Islet of Langerhans (tissue), 1 donor: ENCODE measurements around the gene ZNF140.

Source experiments
- FAIRE-seq: peaks from one replicate; lab custom pipeline; 2011; peaks lifted over from hg19 to GRCh38; lab: Jason Lieb, UNC

Gene ZNF140

DNA sequence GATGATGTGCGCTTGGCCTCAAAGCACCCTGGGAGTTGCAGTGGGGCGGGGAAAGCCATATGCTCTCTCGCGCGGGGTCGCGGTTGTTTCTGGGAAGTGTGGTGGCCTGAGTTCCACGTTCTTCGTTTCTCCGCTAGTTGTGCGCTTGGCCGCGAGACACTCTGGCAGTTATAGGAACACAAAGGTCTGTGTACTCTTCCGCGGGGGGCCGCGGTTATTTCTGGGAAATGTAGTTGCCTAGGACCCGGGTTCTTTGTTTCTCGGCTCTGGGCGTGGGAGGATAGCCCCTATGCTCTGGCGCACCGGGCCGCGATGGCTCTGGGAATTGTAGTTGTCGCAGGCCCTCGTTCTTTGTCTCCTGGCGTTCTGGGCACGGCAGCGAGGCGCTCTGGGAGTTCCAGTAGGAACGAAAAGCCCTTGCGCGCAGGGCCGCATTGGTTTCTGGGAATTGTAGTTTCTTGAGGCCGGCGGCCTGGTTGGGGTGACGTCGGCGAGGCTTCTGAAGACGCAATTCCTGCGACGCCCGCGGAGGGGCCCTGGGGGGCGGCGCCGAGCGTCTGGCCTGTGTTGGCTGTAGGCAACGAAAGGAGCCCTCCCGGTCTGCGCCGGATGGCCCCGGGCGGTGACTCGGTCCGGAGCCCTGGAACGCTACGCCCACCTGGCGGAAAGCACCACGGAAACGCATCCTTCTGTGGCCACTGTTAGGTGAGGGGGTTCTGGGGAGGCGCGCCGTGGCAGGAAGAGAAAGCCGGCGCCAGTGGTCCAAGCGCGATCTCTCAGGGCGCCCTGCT lies at the start of gene ZNF140:
Gene ZNF140, plus strand, starts transcription at position 556 of the 791 bp plus-strand sequence. CDS start 398 bp downstream, outside the sequence.
- peak; percentile 94 for FAIRE-seq

DNA sequence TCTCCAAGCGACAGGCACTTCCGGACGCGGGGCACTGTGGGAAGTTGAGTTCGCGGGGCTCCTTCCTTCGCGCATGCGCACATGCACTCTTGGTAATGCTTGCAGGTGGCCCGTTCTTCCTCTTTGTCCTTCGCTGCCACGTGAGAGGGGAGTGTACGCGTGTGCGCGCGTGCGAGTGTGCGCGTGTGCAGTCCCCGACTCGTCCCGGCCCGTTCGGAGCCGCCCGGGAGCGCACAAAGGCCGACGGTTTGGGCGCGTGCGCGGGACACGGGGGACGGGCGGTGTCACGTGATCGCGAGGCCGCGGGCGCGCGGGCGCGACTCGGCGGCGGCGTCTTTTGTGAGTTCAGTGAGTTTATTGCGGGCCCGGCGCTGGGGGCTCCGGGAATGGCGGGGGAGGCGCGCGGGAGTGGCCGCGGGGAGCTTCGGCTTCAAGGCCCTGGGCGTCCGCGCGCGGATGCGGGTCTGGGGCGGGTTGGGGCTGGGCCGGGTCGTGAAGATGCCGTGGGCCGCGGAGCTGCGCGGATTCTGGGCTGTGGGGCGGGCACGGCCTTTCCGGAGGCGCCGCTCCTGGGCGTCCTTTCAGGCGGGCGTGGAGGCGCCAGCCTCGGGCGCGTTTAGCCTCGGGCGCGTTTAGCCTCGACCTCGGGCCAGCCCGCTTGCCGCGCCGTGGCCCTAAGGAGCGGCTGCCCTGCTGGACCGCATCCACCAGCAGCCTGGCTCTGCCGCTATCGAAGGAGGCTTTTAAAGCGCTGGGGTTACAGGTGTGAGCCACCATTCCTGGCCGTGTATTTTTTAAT lies 43.3 kb upstream of the ZNF140 start, which contains the start of gene ZNF84:
Gene ZNF84, plus strand, starts transcription at position 303 of the 799 bp plus-strand sequence. CDS start 3,959 bp downstream, outside the sequence.
- peak; percentile 72 for FAIRE-seq

GRCh38 chr12:133038118-133038709 lies 42.5 kb upstream of the ZNF140 start:
- FAIRE-seq: no peak

DNA sequence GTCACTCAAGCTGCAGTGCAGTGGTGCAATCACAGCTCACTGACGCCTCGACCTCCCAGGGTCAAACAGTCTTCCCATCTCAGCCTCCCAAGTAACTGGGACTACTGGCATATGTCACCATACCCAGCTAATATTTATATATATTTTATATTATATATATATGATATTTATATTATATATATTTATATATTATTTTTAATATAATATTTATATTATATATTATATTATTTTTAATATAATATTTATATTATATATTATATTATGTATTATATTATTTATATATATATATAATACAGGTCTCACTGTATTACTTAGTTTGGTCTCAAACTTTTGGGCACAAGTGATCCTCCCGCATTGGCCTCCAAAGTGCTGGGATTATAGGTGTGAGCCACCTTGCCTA lies 34.0 kb upstream of the ZNF140 start:
- FAIRE-seq: no peak

GRCh38 chr12:133057446-133057845 lies 23.3 kb upstream of the ZNF140 start:
- FAIRE-seq: no peak

DNA sequence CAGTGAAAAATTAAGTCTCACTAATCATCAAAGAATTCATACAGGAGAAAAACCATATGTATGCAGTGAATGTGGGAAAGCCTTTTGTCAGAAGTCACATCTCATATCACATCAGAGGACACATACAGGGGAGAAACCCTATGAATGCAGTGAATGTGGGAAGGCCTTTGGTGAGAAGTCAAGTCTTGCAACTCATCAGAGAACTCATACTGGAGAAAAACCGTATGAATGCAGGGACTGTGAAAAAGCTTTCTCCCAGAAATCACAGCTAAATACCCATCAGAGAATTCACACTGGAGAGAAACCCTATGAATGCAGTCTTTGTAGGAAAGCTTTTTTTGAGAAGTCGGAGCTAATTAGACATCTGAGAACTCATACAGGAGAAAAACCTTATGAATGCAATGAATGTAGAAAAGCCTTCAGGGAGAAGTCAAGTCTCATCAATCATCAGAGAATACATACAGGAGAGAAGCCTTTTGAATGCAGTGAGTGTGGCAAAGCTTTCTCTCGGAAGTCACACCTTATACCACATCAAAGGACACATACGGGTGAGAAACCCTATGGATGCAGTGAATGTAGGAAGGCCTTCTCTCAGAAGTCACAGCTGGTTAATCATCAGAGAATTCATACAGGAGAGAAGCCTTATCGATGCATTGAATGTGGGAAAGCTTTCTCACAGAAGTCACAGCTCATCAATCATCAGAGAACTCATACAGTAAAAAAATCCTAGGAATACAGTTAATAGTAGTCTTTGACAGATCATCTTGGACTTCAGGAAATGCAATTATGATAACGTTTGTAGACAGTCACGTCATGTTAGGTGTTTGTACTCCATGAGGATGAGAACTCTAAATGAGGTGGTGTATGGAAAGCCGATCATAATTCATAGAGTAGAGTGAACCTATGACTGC lies 22.3 kb upstream of the ZNF140 start:
- FAIRE-seq: no peak

DNA sequence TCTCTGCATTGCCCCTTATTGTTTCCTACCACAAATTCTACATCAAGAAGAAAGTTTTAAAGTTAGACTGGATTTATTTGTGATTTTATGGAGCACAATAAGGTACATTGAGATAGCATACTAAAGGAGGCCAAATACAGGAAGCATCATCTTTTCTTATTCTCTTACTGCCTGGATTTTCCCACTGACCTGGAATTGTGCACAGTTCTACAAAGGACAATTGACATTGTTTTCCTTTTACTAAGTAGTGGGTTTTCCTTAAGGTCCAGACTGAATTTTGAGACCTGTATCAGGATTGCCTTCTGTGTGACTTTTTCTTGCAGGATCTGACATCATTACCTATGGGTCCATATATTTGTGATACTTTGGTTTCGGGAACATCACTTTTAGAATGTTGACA lies 18.8 kb upstream of the ZNF140 start:
- FAIRE-seq: no peak

- no peak for FAIRE-seq
These were observed 17.2 kb upstream of the ZNF140 start for GRCh38 chr12:133063556-133063955.

GRCh38 chr12:133073836-133074235 lies 6.9 kb upstream of the ZNF140 start:
- FAIRE-seq: no peak

DNA sequence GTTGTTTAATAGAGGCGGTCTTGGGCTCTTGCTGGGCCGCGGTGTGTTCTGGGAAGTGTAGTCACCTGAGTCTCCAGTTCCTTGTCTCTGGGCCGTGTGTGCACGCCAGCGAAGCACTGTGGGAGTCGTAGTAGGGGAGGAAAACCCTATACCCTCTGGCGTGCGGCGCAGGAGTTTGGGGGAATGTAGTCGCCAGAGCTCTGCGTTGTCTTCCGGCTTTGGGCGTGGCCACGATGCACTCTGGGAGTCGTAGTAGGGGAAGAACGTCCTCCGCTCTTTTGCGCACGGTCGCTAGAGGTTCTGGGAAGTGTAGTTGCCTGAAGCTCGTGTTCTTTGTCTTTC lies 726 bp upstream of the ZNF140 start:
- FAIRE-seq: no peak

DNA sequence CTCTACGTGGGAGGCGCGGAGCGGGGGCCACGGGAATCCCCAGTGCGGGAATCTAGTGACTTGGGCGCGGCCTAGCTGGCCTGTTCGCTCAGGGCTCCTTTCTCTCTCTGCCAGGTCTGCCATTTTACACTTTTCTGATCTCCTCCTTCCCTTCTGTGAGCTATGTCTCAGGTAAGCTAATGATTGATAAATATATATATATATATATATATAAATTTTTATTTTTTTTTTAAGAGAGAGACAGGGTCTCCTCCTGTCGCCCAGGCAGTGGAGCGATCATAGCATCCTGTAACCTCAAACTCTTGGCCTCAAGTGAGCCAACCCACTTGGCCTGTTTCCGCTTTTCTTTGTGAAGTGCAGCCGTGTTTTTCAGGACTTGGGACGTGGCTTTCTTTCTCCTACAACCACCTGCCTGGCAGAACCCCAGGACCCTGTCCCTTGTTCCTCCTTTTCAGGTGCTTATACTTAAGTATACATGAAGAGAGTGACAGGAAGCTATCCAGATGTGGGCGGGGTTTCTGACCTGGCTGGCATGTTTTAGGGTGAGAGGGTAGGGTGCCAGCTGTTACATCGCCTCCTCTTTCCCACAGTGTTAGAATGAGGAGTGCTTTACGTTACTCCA lies 547 bp downstream of the ZNF140 start:
- no peak for FAIRE-seq

DNA sequence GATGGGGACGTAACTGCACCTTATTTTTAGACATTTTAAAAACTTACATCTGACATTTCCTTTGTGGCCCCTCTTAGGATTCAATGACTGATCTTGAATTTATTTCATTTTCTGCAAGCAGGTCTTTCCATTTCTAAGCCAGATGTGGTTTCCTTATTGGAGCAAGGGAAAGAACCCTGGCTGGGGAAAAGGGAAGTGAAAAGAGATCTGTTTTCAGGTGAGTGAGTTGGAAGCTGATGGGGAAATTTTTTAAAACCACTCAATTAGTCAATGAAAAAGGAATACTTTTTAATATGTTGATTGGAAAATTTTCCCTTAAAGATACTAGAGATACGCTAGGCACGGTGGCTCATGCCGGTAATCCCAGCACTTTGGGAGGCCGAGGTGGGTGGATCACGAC lies 2.6 kb downstream of the ZNF140 start:
- no peak for FAIRE-seq

DNA sequence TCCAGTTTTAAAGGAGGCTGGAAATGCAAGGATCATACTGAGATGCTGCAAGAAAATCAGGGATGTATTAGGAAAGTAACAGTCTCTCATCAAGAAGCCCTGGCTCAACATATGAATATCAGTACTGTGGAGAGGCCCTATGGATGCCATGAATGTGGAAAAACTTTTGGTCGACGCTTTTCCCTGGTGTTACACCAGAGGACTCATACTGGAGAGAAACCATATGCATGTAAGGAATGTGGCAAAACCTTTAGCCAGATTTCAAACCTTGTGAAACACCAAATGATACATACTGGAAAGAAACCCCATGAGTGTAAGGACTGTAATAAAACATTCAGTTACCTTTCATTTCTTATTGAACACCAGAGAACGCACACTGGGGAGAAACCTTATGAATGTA lies 24.9 kb downstream of the ZNF140 start:
- no peak for FAIRE-seq

GRCh38 chr12:133106253-133106652 lies 25.5 kb downstream of the ZNF140 start:
- no peak for FAIRE-seq

- FAIRE-seq: peak; percentile 21
These were observed 26.4 kb downstream of the ZNF140 start for GRCh38 chr12:133107121-133107520.

DNA sequence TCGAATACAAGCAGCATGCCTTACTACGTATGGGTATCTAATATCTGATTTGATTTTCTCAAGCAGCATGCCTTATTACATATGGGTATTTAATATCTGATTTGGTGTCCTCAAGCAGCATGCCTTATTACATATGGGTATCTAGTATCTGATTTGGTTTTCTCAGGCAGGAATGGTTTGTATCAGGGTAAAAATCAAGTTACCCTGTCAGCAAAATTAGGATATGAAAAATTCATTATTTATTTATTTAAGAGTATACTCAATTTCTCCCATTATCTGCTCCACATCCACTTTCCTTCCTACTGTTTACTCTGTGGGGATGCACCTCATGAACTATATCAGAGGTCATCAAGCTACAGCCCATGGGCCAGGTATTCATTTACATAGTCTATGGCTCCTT lies 27.4 kb downstream of the ZNF140 start:
- FAIRE-seq: no peak

GRCh38 chr12:133120385-133121191 lies 39.9 kb downstream of the ZNF140 start:
- FAIRE-seq: no peak

GRCh38 chr12:133124674-133125073 lies 44.0 kb downstream of the ZNF140 start:
- FAIRE-seq: no peak

DNA sequence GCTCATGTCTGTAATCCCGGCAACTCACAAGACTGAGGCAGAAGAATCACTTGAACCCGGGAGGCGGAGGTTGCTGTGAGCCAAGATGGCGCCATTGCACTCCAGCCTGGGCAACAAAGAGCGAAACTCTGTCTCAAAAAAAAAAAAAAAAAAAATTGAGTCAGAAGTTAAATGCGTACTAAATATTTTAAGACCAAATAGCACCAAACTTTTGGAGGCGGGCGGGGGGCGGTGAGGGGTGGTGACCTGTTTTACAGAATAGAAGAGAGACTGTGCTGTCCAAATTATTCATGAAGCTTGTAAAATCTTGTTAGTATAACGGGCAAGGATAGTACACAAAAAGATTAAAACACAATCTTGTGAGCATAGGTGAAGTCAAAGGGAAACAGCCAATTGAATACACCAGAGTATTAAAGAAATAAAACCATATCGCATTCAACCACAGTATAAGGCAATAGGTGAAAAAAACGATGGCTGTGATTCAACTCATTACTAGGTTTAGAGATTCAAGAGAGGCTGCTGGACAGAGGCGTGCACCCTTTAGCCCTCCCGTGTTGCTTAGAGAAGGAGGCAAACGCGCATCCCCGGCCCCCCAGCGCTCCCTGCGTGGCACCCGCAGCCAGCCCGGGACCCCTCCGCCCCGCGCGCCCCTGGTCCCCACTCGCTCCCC lies 48.8 kb downstream of the ZNF140 start:
- no peak for FAIRE-seq
